ENCODE data around the gene GZMM.

GZMM gene

GRCh38 chr19:548886-549830 is 5.3 kb downstream of the GZMM start:
- H2BK12ac ChIP-seq (ENCODE audit: low read length in 2 of 2), result no peak overlapping the region
- H3K14ac ChIP-seq (ENCODE audit: low read length in 2 of 2), result no peak overlapping the region
- H2BK15ac ChIP-seq (ENCODE audit: low read depth, poor library complexity, severe bottlenecking), result no peak overlapping the region
- H3K9me3 ChIP-seq (ENCODE audit: control insufficient read depth, low read length), result no peaks in the 10 kb centered on the region
- no peaks in the 10 kb centered on the region for H3K36me3 ChIP-seq (ENCODE audit: control insufficient read depth in 1 of 2, insufficient read depth in 2 of 2, low read depth in 1 of 2, low read length in 2 of 2)
- H3K4ac ChIP-seq (ENCODE audit: low read depth in 1 of 2, low read length in 2 of 2), result no peak overlapping the region
- no peaks in the 10 kb centered on the region for H3K79me1 ChIP-seq (replicated peaks; ENCODE audit: low read length, poor library complexity, severe bottlenecking)
- H3K9ac ChIP-seq (ENCODE audit: low read length), result no peak overlapping the region
- no peak overlapping the region for H2BK120ac ChIP-seq (ENCODE audit: low read depth, low read length)
- 92% methylated on average over 52 of the region's 52 CpGs for WGBS
- H2BK5ac ChIP-seq (ENCODE audit: low read depth, low read length, poor library complexity, severe bottlenecking), result no peak overlapping the region
- no peak overlapping the region for H3K4me3 ChIP-seq (ENCODE audit: insufficient read depth in 1 of 2, low read depth in 1 of 2, low read length in 2 of 2)
- no peak overlapping the region for H2AFZ ChIP-seq (ENCODE audit: low read depth, low read length)
- H3K27ac ChIP-seq (ENCODE audit: low read length, poor library complexity, severe bottlenecking), result no peak overlapping the region
- no peak overlapping the region for H2AK5ac ChIP-seq (ENCODE audit: low read length, severe bottlenecking)
- no peak for DNase-seq
- H4K8ac ChIP-seq (ENCODE audit: low read length), result no peak overlapping the region
- no peak overlapping the region for H4K91ac ChIP-seq (ENCODE audit: low read length)
- peaks cover 12% of the 10 kb centered on the region for H3K4me1 ChIP-seq (ENCODE audit: control insufficient read depth, insufficient read depth, low read depth, low read length)
- no peak overlapping the region for H3K18ac ChIP-seq (ENCODE audit: low read depth in 1 of 2, low read length in 2 of 2)
- H3K27me3 ChIP-seq (ENCODE audit: control insufficient read depth in 1 of 2, insufficient read depth in 1 of 2, low read length in 2 of 2), result peaks cover 0 to 18% of the 10 kb centered on the region in 2 experiments
- H3K23ac ChIP-seq (ENCODE audit: low read length in 2 of 2), result no peak overlapping the region
- no peak overlapping the region for H3K4me2 ChIP-seq (ENCODE audit: low read length, poor library complexity, severe bottlenecking)

- peaks cover 0 to 3% of the 10 kb centered on the region in 2 experiments for H3K27me3 ChIP-seq (ENCODE audit: control insufficient read depth in 1 of 2, insufficient read depth in 1 of 2, low read length in 2 of 2)
- H2BK15ac ChIP-seq (ENCODE audit: low read depth, poor library complexity, severe bottlenecking), result no peak overlapping the region
- no peak overlapping the region for H3K23ac ChIP-seq (ENCODE audit: low read length in 2 of 2)
- H2AFZ ChIP-seq (ENCODE audit: low read depth, low read length), result no peak overlapping the region
- H2BK120ac ChIP-seq (ENCODE audit: low read depth, low read length), result no peak overlapping the region
- no peak overlapping the region for H3K4me3 ChIP-seq (ENCODE audit: insufficient read depth in 1 of 2, low read depth in 1 of 2, low read length in 2 of 2)
- no peak overlapping the region for H4K8ac ChIP-seq (ENCODE audit: low read length)
- H2BK5ac ChIP-seq (ENCODE audit: low read depth, low read length, poor library complexity, severe bottlenecking), result no peak overlapping the region
- no peak overlapping the region for H3K9ac ChIP-seq (ENCODE audit: low read length)
- peaks cover 9% of the 10 kb centered on the region for H3K4me1 ChIP-seq (ENCODE audit: control insufficient read depth, insufficient read depth, low read depth, low read length)
- H3K9me3 ChIP-seq (ENCODE audit: control insufficient read depth, low read length), result no peaks in the 10 kb centered on the region
- peak overlapping the region in 1 of 2 experiments; percentile 59 for H2BK12ac ChIP-seq (ENCODE audit: low read length in 2 of 2)
- WGBS, result 85% methylated on average over 20 of the region's 20 CpGs
- H3K14ac ChIP-seq (ENCODE audit: low read length in 2 of 2), result no peak overlapping the region
- peak overlapping the region; percentile 64 for H4K91ac ChIP-seq (ENCODE audit: low read length)
- no peak overlapping the region for H3K27ac ChIP-seq (ENCODE audit: low read length, poor library complexity, severe bottlenecking)
- H2AK5ac ChIP-seq (ENCODE audit: low read length, severe bottlenecking), result no peak overlapping the region
- H3K4me2 ChIP-seq (ENCODE audit: low read length, poor library complexity, severe bottlenecking), result no peak overlapping the region
- H3K36me3 ChIP-seq (ENCODE audit: control insufficient read depth in 1 of 2, insufficient read depth in 2 of 2, low read depth in 1 of 2, low read length in 2 of 2), result no peaks in the 10 kb centered on the region
- no peak for DNase-seq
- H3K79me1 ChIP-seq (replicated peaks; ENCODE audit: low read length, poor library complexity, severe bottlenecking), result no peaks in the 10 kb centered on the region
- no peak overlapping the region for H3K4ac ChIP-seq (ENCODE audit: low read depth in 1 of 2, low read length in 2 of 2)
- H3K18ac ChIP-seq (ENCODE audit: low read depth in 1 of 2, low read length in 2 of 2), result peak overlapping the region in 1 of 2 experiments; percentile 63
These were observed 11.0 kb downstream of the GZMM start for GRCh38 chr19:554817-555216.

GRCh38 chr19:555474-555808 is 11.6 kb downstream of the GZMM start:
- Histone ChIP-seq H3K4ac (ENCODE audit: low read depth in 1 of 2, low read length in 2 of 2) (no peak overlapping the region), H4K91ac (ENCODE audit: low read length) (no peak overlapping the region), H3K79me1 (replicated peaks; ENCODE audit: low read length, poor library complexity, severe bottlenecking) (no peaks in the 10 kb centered on the region), H2BK12ac (ENCODE audit: low read length in 2 of 2) (peak overlapping the region; percentile 14 to 76), H3K27ac (ENCODE audit: low read length, poor library complexity, severe bottlenecking) (no peak overlapping the region), H3K4me3 (ENCODE audit: insufficient read depth in 1 of 2, low read depth in 1 of 2, low read length in 2 of 2) (no peak overlapping the region), H3K9ac (ENCODE audit: low read length) (no peak overlapping the region), H3K9me3 (ENCODE audit: control insufficient read depth, low read length) (no peaks in the 10 kb centered on the region), H3K23ac (ENCODE audit: low read length in 2 of 2) (no peak overlapping the region), H3K27me3 (ENCODE audit: control insufficient read depth in 1 of 2, insufficient read depth in 1 of 2, low read length in 2 of 2) (peaks cover 0 to 3% of the 10 kb centered on the region in 2 experiments), H2AFZ (ENCODE audit: low read depth, low read length) (no peak overlapping the region), H3K14ac (ENCODE audit: low read length in 2 of 2) (no peak overlapping the region), H3K36me3 (ENCODE audit: control insufficient read depth in 1 of 2, insufficient read depth in 2 of 2, low read depth in 1 of 2, low read length in 2 of 2) (no peaks in the 10 kb centered on the region), H3K4me2 (ENCODE audit: low read length, poor library complexity, severe bottlenecking) (no peak overlapping the region), H2BK120ac (ENCODE audit: low read depth, low read length) (no peak overlapping the region), H2AK5ac (ENCODE audit: low read length, severe bottlenecking) (no peak overlapping the region), H2BK5ac (ENCODE audit: low read depth, low read length, poor library complexity, severe bottlenecking) (no peak overlapping the region), H3K18ac (ENCODE audit: low read depth in 1 of 2, low read length in 2 of 2) (peak overlapping the region in 1 of 2 experiments; percentile 80), H3K4me1 (ENCODE audit: control insufficient read depth, insufficient read depth, low read depth, low read length) (peaks cover 9% of the 10 kb centered on the region), H2BK15ac (ENCODE audit: low read depth, poor library complexity, severe bottlenecking) (no peak overlapping the region), H4K8ac (ENCODE audit: low read length) (no peak overlapping the region)
- no peak for DNase-seq
- 95% methylated on average over 12 of the region's 14 CpGs for WGBS

GRCh38 chr19:556611-557382 is 12.9 kb downstream of the GZMM start:
- Histone ChIP-seq H3K4me2 (ENCODE audit: low read length, poor library complexity, severe bottlenecking) (no peak overlapping the region), H3K9me3 (ENCODE audit: control insufficient read depth, low read length) (no peaks in the 10 kb centered on the region), H2BK5ac (ENCODE audit: low read depth, low read length, poor library complexity, severe bottlenecking) (no peak overlapping the region), H2BK12ac (ENCODE audit: low read length in 2 of 2) (peak overlapping the region; percentile 84 to 89), H3K4ac (ENCODE audit: low read depth in 1 of 2, low read length in 2 of 2) (peak overlapping the region; percentile 47 to 51), H3K9ac (ENCODE audit: low read length) (no peak overlapping the region), H3K36me3 (ENCODE audit: control insufficient read depth in 1 of 2, insufficient read depth in 2 of 2, low read depth in 1 of 2, low read length in 2 of 2) (no peaks in the 10 kb centered on the region), H2BK120ac (ENCODE audit: low read depth, low read length) (peak overlapping the region; percentile 64), H3K23ac (ENCODE audit: low read length in 2 of 2) (no peak overlapping the region), H3K4me3 (ENCODE audit: insufficient read depth in 1 of 2, low read depth in 1 of 2, low read length in 2 of 2) (no peak overlapping the region), H3K18ac (ENCODE audit: low read depth in 1 of 2, low read length in 2 of 2) (peak overlapping the region; percentile 41 to 54), H4K8ac (ENCODE audit: low read length) (peak overlapping the region; percentile 80), H3K14ac (ENCODE audit: low read length in 2 of 2) (peak overlapping the region in 1 of 2 experiments; percentile 6), H3K27me3 (ENCODE audit: control insufficient read depth in 1 of 2, insufficient read depth in 1 of 2, low read length in 2 of 2) (peaks cover 0 to 2% of the 10 kb centered on the region in 2 experiments), H3K27ac (ENCODE audit: low read length, poor library complexity, severe bottlenecking) (no peak overlapping the region), H3K4me1 (ENCODE audit: control insufficient read depth, insufficient read depth, low read depth, low read length) (peaks cover 4% of the 10 kb centered on the region), H3K79me1 (replicated peaks; ENCODE audit: low read length, poor library complexity, severe bottlenecking) (no peaks in the 10 kb centered on the region), H2BK15ac (ENCODE audit: low read depth, poor library complexity, severe bottlenecking) (peak overlapping the region; percentile 67), H2AFZ (ENCODE audit: low read depth, low read length) (no peak overlapping the region), H4K91ac (ENCODE audit: low read length) (peak overlapping the region; percentile 87), H2AK5ac (ENCODE audit: low read length, severe bottlenecking) (no peak overlapping the region)
- WGBS, result 92% methylated on average over 31 of the region's 31 CpGs
- no peak for DNase-seq
